Duodenal mucosa (tissue), 2 donors: Measurements from ENCODE around the gene MPL.

Experiments
- H3K27ac ChIP-seq: one replicate; pipeline ENCODE4 v1.7.0; 2013; ENCODE audit warnings: low read depth, low read length
- H3K27me3 ChIP-seq, 2 donors: one replicate each; pipeline ENCODE4 v1.7.0; 2013; ENCODE audit warnings: low read length in 2 of 2, control low read depth in 1 of 2; ENCODE audit not compliant: insufficient read depth in 2 of 2, control insufficient read depth in 1 of 2
- H3K36me3 ChIP-seq, 2 donors: one replicate each; pipeline ENCODE4 v1.7.0; 2013; ENCODE audit warnings: low read length in 2 of 2, control low read depth in 1 of 2; ENCODE audit not compliant: insufficient read depth in 2 of 2, control insufficient read depth in 1 of 2
- H3K4me1 ChIP-seq, 2 donors: one replicate each; pipeline ENCODE4 v1.7.0; 2013; ENCODE audit warnings: low read length in 2 of 2, control low read depth in 1 of 2; ENCODE audit not compliant: insufficient read depth in 2 of 2, control insufficient read depth in 1 of 2
- H3K4me3 ChIP-seq, 2 donors: one replicate each; pipeline ENCODE4 v1.7.0; 2013; ENCODE audit warnings: low read length in 2 of 2, low read depth in 1 of 2
- H3K9ac ChIP-seq, 2 donors: one replicate each; pipeline ENCODE4 v1.7.0; 2013; ENCODE audit warnings: low read length in 2 of 2, low read depth in 1 of 2
- H3K9me3 ChIP-seq, 2 donors: one replicate each; pipeline ENCODE4 v1.7.0; 2013; ENCODE audit warnings: low read length in 2 of 2, control low read depth in 1 of 2; ENCODE audit not compliant: control insufficient read depth in 1 of 2

The MPL gene

DNA sequence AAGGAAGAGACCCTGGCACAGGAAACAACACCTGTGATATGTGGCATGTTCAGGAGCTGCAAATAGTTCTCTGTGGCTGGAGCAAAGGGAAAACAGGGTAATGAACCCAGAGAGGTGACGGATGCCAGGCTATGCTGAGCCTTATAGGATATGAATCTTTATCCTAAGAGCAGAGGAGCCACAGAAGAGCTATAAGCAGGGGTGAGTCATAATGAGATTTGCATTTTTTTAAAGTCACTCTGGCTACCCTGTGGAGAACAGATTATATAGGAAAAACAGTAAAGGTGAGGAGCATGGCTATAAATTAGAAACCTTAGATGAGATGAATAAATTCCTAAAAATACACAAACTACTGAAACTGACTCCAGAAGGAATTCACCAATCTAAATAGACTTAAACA lies 12.8 kb upstream of the MPL start:
- Histone ChIP-seq H3K27me3 (no peaks in the 10 kb centered on the region), H3K27ac (no peak overlapping the region), H3K9ac (no peak overlapping the region), H3K36me3 (no peaks in the 10 kb centered on the region), H3K4me1 (peaks cover 0 to 2% of the 10 kb centered on the region in 2 donors), H3K4me3 (no peak overlapping the region), H3K9me3 (peaks cover 0 to 4% of the 10 kb centered on the region in 2 donors)

DNA sequence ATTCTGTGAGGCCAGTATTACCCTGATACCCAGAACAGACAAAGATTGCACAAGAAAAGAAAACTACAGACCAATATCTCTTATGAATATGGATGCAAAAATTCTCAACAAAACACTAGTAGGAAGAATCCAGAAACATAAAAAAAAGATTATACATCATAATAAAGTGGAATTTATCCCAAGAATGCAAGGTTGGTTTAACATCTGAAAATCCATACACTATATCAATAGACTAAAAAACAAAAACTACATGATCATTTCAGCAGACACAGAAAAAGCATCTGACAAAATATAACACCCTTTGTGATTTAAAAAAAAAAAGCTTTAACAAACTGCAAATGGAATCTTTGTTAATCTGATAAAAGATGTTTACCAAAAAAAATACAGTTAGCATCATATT lies 12.2 kb upstream of the MPL start:
- Histone ChIP-seq H3K9me3 (peaks cover 0 to 4% of the 10 kb centered on the region in 2 donors), H3K27ac (no peak overlapping the region)

GRCh38 chr1:43327549-43328292 lies 9.9 kb upstream of the MPL start:
- Histone ChIP-seq H3K4me1 (peaks cover 7 to 9% of the 10 kb centered on the region in 2 donors), H3K27ac (no peak overlapping the region), H3K36me3 (no peaks in the 10 kb centered on the region), H3K4me3 (no peak overlapping the region), H3K9ac (no peak overlapping the region), H3K9me3 (peaks cover 0 to 4% of the 10 kb centered on the region in 2 donors), H3K27me3 (no peaks in the 10 kb centered on the region)

More for the DNA sequence above, 12.2 kb upstream of the MPL start:
- Histone ChIP-seq H3K4me3 (no peak overlapping the region), H3K36me3 (no peaks in the 10 kb centered on the region), H3K27me3 (no peaks in the 10 kb centered on the region), H3K9ac (no peak overlapping the region), H3K4me1 (peaks cover 5 to 7% of the 10 kb centered on the region in 2 donors)

- Histone ChIP-seq H3K27me3 (no peaks in the 10 kb centered on the region), H3K36me3 (no peaks in the 10 kb centered on the region), H3K4me1 (peaks cover 7 to 9% of the 10 kb centered on the region in 2 donors), H3K9ac (no peak overlapping the region), H3K27ac (no peak overlapping the region), H3K4me3 (no peak overlapping the region), H3K9me3 (peaks cover 0 to 4% of the 10 kb centered on the region in 2 donors)
These were observed 7.4 kb upstream of the MPL start for GRCh38 chr1:43329995-43330751.

- Histone ChIP-seq H3K4me3 (no peak overlapping the region), H3K27me3 (no peaks in the 10 kb centered on the region), H3K36me3 (no peaks in the 10 kb centered on the region), H3K9me3 (peaks cover 0 to 4% of the 10 kb centered on the region in 2 donors), H3K9ac (no peak overlapping the region), H3K27ac (no peak overlapping the region), H3K4me1 (peaks cover 7 to 9% of the 10 kb centered on the region in 2 donors)
These were observed 5.9 kb upstream of the MPL start for GRCh38 chr1:43331688-43332087.

DNA sequence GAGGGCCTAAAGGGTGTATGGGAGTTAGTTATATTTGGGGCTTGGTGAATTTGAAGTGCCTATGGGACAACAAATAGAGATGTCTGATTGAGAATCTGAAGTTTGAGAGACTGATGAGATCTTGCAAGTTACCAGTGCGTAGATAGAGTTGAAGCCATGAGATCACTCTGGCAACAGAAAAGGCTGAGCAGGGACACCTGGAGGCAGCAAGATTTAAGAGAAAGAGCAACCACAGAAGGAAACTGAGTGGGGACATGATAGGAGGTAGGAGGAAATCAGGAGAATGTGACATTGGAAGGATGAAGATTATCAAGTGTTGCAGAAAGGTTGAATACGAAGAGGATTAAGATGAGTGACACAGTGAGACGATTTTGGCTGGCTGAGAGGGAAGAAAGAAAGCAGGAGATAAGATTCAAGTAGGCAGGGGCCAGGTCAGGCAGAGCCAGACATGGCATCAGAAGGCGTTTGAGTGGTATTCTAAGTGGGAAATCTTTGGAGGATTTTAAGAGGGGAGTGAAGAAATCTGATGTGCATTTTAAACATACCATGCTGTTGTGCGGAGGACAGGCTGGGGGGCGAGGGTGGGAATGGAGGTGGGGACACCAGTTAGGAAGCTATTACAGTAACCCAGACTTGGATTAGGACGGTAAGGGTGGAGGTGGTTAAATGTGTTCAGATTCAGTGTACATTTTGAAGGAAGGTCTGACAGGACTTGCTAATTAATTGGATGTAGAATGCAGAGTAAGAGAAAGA lies 3.0 kb upstream of the MPL start:
- Histone ChIP-seq H3K4me1 (peaks cover 7 to 9% of the 10 kb centered on the region in 2 donors), H3K36me3 (no peaks in the 10 kb centered on the region), H3K27me3 (no peaks in the 10 kb centered on the region), H3K4me3 (no peak overlapping the region), H3K9ac (no peak overlapping the region), H3K9me3 (no peaks in the 10 kb centered on the region), H3K27ac (no peak overlapping the region)

DNA sequence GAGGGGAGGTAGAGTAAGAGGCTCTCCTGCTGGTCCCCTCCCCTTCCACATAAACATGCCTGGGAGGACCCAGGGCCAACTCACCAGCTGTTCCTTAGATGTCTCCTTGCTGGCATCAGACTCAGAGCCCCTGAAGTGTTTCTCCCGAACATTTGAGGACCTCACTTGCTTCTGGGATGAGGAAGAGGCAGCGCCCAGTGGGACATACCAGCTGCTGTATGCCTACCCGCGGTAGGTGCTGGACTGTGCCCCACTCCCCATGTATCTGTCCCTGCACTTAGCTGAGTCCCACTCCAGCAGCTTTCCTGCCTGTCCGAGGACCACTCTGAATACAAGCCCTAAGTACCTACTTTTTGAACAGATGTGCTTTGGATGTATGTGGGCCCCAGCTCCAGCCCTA lies 383 bp downstream of the MPL start:
- Histone ChIP-seq H3K27ac (no peak overlapping the region), H3K36me3 (no peaks in the 10 kb centered on the region), H3K9me3 (no peaks in the 10 kb centered on the region), H3K27me3 (no peaks in the 10 kb centered on the region), H3K4me3 (no peak overlapping the region), H3K9ac (no peak overlapping the region), H3K4me1 (no peaks in the 10 kb centered on the region)

- H3K27me3 ChIP-seq = no peaks in the 10 kb centered on the region
- H3K4me1 ChIP-seq = peaks cover 9 to 10% of the 10 kb centered on the region in 2 donors
- no peak overlapping the region for H3K9ac ChIP-seq
- H3K36me3 ChIP-seq = no peaks in the 10 kb centered on the region
- H3K27ac ChIP-seq = no peak overlapping the region
- H3K9me3 ChIP-seq = no peaks in the 10 kb centered on the region
- no peak overlapping the region for H3K4me3 ChIP-seq
These were observed 2.1 kb downstream of the MPL start for GRCh38 chr1:43339584-43340232.

GRCh38 chr1:43340559-43340958 lies 2.9 kb downstream of the MPL start:
- Histone ChIP-seq H3K27me3 (no peaks in the 10 kb centered on the region), H3K36me3 (no peaks in the 10 kb centered on the region), H3K27ac (no peak overlapping the region), H3K4me1 (peaks cover 13% of the 10 kb centered on the region in 2 donors), H3K4me3 (no peak overlapping the region), H3K9me3 (no peaks in the 10 kb centered on the region), H3K9ac (no peak overlapping the region)
